Mammary epithelial cell (primary cell): Measurements from ENCODE around the gene NUAK2.

Source experiments
- EZH2 ChIP-seq: IDR thresholded peaks from 2 replicates; pipeline ENCODE4 v1.6.1; 2012; ENCODE audit warnings: low read length, inconsistent platforms, borderline replicate concordance
- TF ChIP-seq, protein P1 (sequence below), 2 donors: IDR thresholded peaks in 1 of 2; conservative IDR thresholded peaks in 1 of 2; 2 replicates each; pipeline ENCODE4 v1.5.1; 2011 to 2012; ENCODE audit warnings: inconsistent platforms in 2 of 2, low read length in 2 of 2, mild to moderate bottlenecking in 2 of 2, control low read depth in 1 of 2, low read depth in 1 of 2; ENCODE audit not compliant: insufficient read depth in 1 of 2; ENCODE audit errors: extremely low read depth in 1 of 2

DNA sequence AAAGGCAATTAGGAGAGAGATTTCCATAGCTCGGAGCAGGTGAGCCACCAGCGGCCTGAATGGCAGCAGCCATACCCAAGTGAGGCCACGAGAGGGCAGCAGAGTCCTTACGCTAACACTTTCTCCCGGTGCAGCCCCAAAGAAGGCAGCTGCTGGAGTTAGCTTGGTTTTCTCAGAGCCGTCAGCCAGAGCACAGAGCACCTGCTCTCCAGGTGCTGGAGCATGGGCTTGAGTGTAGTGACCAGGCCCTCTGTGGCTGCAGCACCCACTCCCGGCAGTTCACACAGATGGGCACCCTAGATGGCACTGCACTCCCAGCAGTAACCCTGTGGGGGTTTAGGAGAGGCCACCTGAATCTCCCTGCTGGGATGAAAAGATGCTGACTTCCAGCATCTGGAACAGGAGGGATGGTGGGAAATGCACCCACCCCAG is 48.0 kb downstream of the NUAK2 start:
- TF ChIP-seq, protein P1, sequence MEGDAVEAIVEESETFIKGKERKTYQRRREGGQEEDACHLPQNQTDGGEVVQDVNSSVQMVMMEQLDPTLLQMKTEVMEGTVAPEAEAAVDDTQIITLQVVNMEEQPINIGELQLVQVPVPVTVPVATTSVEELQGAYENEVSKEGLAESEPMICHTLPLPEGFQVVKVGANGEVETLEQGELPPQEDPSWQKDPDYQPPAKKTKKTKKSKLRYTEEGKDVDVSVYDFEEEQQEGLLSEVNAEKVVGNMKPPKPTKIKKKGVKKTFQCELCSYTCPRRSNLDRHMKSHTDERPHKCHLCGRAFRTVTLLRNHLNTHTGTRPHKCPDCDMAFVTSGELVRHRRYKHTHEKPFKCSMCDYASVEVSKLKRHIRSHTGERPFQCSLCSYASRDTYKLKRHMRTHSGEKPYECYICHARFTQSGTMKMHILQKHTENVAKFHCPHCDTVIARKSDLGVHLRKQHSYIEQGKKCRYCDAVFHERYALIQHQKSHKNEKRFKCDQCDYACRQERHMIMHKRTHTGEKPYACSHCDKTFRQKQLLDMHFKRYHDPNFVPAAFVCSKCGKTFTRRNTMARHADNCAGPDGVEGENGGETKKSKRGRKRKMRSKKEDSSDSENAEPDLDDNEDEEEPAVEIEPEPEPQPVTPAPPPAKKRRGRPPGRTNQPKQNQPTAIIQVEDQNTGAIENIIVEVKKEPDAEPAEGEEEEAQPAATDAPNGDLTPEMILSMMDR (conservative IDR thresholded peaks at IDR 0.05 in 1 of 2, IDR thresholded peaks at IDR 0.05 in 1 of 2; ENCODE audit: extremely low read depth in 1 of 2, insufficient read depth in 1 of 2, low read depth in 1 of 2, low read length in 2 of 2), result peak; percentile 99
- TF ChIP-seq EZH2, result no peak
